HCT116 (cell line): ENCODE results near the gene MOB2. TPM values are rescaled to one million over a fixed set of nuclear protein-coding genes. Genes with fewer than 3 reads are reported as not detected.

Source experiments
- ATAC-seq: fragments of 200-7000 bp; cut with Tn5 transposase; 2 replicates; pipeline ENCODE4 v1.9.1; 2020; ENCODE audit warnings: mild to moderate bottlenecking, moderate library complexity
- BruUV-seq: library from RNA; stranded (reverse); fragments of 400-500 nt; replicated peaks from 2 replicates; lab custom pipeline; 2021; lab: Mats Ljungman, UMichigan
- CTCF ChIA-PET: fragments of 300-600 bp; sonication (Branson Sonifier 250); formaldehyde crosslinking; loops from one replicate; lab custom pipeline; 2021; ENCODE audit warnings: antibody characterized with exemption; lab: Charles Lee
- POLR2A ChIA-PET: fragments of 300-600, 350-600 bp; sonication (Branson Sonifier 250); formaldehyde crosslinking; loops from one replicate; lab custom pipeline; 2021; ENCODE audit warnings: antibody characterized with exemption; lab: Charles Lee
- RAD21 ChIA-PET, 2 experiments: fragments of 300-600 bp; sonication (Branson Sonifier 250); formaldehyde crosslinking; loops; one replicate each; lab custom pipeline; 2023; ENCODE audit warnings: low total read pairs in 2 of 2; ENCODE audit not compliant: uncharacterized antibody in 2 of 2, unreplicated experiment in 2 of 2, low non-redundant PET in 1 of 2; lab: Charles Lee
- DNase-seq: peaks from one replicate; pipeline ENCODE4 v3.0.0-alpha.2; 2010; ENCODE audit warnings: low read depth, low spot score
- H2AFZ ChIP-seq: fragments of 200-600 bp; shearing (Covaris generic), sonication (generic); 2 replicates; pipeline ENCODE4 v1.6.1; 2017; ENCODE audit warnings: low read depth, mixed run types, mixed read lengths, antibody characterized with exemption, low read length; ENCODE audit not compliant: poor library complexity, severe bottlenecking
- H3K27ac ChIP-seq: 2 replicates; pipeline ENCODE4 v1.5.1; 2012; ENCODE audit warnings: low read depth, low read length
- H3K27me3 ChIP-seq: fragments of 200-600 bp; sonication (generic); 2 replicates; pipeline ENCODE4 v1.6.1; 2016; ENCODE audit warnings: mixed run types, low read length, mixed read lengths; ENCODE audit not compliant: insufficient read depth
- H3K36me3 ChIP-seq, 2 experiments: fragments of 200-500 bp in 1 of 2; fragments of 200-600 bp in 1 of 2; sonication (Bioruptor generic) in 1 of 2; sonication (generic) in 1 of 2; 2 replicates each; pipeline versions ENCODE4 v1.5.1 to v1.6.1; 2014 to 2016; ENCODE audit warnings: low read length in 2 of 2, inconsistent platforms in 1 of 2, mixed read lengths in 1 of 2, mixed run types in 1 of 2; ENCODE audit not compliant: insufficient read depth in 2 of 2, control insufficient read depth in 1 of 2
- H3K4me1 ChIP-seq, 2 experiments: fragments of 200-600 bp in 1 of 2; sonication (generic) in 1 of 2; 2 replicates each; pipeline versions ENCODE4 v1.5.1 to v1.6.1; 2012 to 2017; ENCODE audit warnings: low read length in 2 of 2, inconsistent platforms in 1 of 2, mild to moderate bottlenecking in 1 of 2, mixed read lengths in 1 of 2, mixed run types in 1 of 2, moderate library complexity in 1 of 2; ENCODE audit not compliant: insufficient read depth in 2 of 2, control insufficient read depth in 1 of 2
- H3K4me2 ChIP-seq: fragments of 200-600 bp; sonication (generic); 2 replicates; pipeline ENCODE4 v1.6.1; 2017; ENCODE audit warnings: mixed run types, low read length, mixed read lengths
- H3K4me3 ChIP-seq, 2 experiments: fragments of 200-600 bp in 1 of 2; sonication (generic) in 1 of 2; replicated peaks in 1 of 2; 2 replicates each; pipeline ENCODE4 v1.5.1; 2011 to 2016; ENCODE audit warnings: low read length in 2 of 2, control low read depth in 1 of 2, low read depth in 1 of 2, mild to moderate bottlenecking in 1 of 2, mixed read lengths in 1 of 2, mixed run types in 1 of 2
- H3K79me2 ChIP-seq: fragments of 200-600 bp; sonication (generic); 2 replicates; pipeline ENCODE4 v1.6.1; 2017; ENCODE audit warnings: mild to moderate bottlenecking, mixed run types, low read length, moderate library complexity, mixed read lengths; ENCODE audit not compliant: insufficient read depth
- H3K9ac ChIP-seq: fragments of 200-600 bp; sonication (generic); 2 replicates; pipeline ENCODE4 v1.6.1; 2016; ENCODE audit warnings: low read length, mixed read lengths
- H3K9me2 ChIP-seq: fragments of 200-600 bp; sonication (generic), shearing (Covaris generic); 2 replicates; pipeline ENCODE4 v1.6.1; 2017; ENCODE audit warnings: mixed run types, mild to moderate bottlenecking, moderate library complexity; ENCODE audit not compliant: insufficient read depth
- H3K9me3 ChIP-seq, 2 experiments: fragments of 200-500 bp in 1 of 2; fragments of 200-600 bp in 1 of 2; sonication (Bioruptor generic) in 1 of 2; sonication (generic) in 1 of 2; 2 replicates each; pipeline ENCODE4 v1.6.1; 2014 to 2017; ENCODE audit warnings: low read length in 2 of 2, mixed read lengths in 2 of 2, inconsistent platforms in 1 of 2, low read depth in 1 of 2, mild to moderate bottlenecking in 1 of 2, mixed run types in 1 of 2, moderate library complexity in 1 of 2; ENCODE audit not compliant: control insufficient read depth in 1 of 2, insufficient read depth in 1 of 2
- H4K20me1 ChIP-seq: fragments of 200-600 bp; sonication (generic), shearing (Covaris generic); 2 replicates; pipeline ENCODE4 v1.6.1; 2017; ENCODE audit warnings: mixed run types, mild to moderate bottlenecking, moderate library complexity; ENCODE audit not compliant: insufficient read depth
- ATF3 ChIP-seq: IDR thresholded peaks from 2 replicates; pipeline ENCODE4 v1.6.1; 2012
- EGR1 ChIP-seq: IDR thresholded peaks from 2 replicates; pipeline ENCODE4 v1.6.1; 2012; ENCODE audit warnings: low read depth
- ELF1 ChIP-seq: IDR thresholded peaks from 2 replicates; pipeline ENCODE4 v1.6.1; 2012; ENCODE audit warnings: low read depth, borderline replicate concordance
- EZH2 ChIP-seq: fragments of 200-600 bp; sonication (generic); IDR thresholded peaks from 2 replicates; pipeline ENCODE4 v1.6.1; 2017; ENCODE audit warnings: antibody characterized with exemption, mixed run types
- EZH2phosphoT487 ChIP-seq: fragments of 200-600 bp; IDR thresholded peaks from 2 replicates; pipeline ENCODE4 v1.6.1; 2018; ENCODE audit warnings: antibody characterized with exemption, borderline replicate concordance
- FOSL1 ChIP-seq: IDR thresholded peaks from 2 replicates; pipeline ENCODE4 v1.6.1; 2012; ENCODE audit warnings: low read depth
- MAX ChIP-seq: IDR thresholded peaks from 2 replicates; pipeline ENCODE4 v1.6.1; 2012
- POLR2A ChIP-seq: IDR thresholded peaks from 2 replicates; pipeline ENCODE4 v1.7.0; 2011; ENCODE audit warnings: borderline replicate concordance; ENCODE audit not compliant: insufficient read depth, insufficient read length; ENCODE audit errors: extremely low read depth
- RAD21 ChIP-seq: IDR thresholded peaks from 2 replicates; pipeline ENCODE4 v1.6.1; 2012; ENCODE audit warnings: low read depth, mild to moderate bottlenecking
- REST ChIP-seq: IDR thresholded peaks from 2 replicates; pipeline ENCODE4 v1.6.1; 2012; ENCODE audit warnings: low read depth
- SP1 ChIP-seq: IDR thresholded peaks from 2 replicates; pipeline ENCODE4 v1.6.1; 2012; ENCODE audit warnings: low read depth
- TCF7L2 ChIP-seq: IDR thresholded peaks from 2 replicates; pipeline ENCODE4 v1.7.0; 2011; ENCODE audit warnings: borderline replicate concordance, inconsistent platforms; ENCODE audit not compliant: insufficient read depth, insufficient read length; ENCODE audit errors: extremely low read depth
- YY1 ChIP-seq: IDR thresholded peaks from 2 replicates; pipeline ENCODE4 v1.6.1; 2011; ENCODE audit warnings: low read length, low read depth, moderate library complexity, mild to moderate bottlenecking; ENCODE audit not compliant: insufficient replicate concordance; ENCODE audit errors: extremely low read depth
- ZBTB33 ChIP-seq: IDR thresholded peaks from 2 replicates; pipeline ENCODE4 v1.6.1; 2011; ENCODE audit warnings: mild to moderate bottlenecking, low read length, moderate library complexity; ENCODE audit not compliant: insufficient replicate concordance; ENCODE audit errors: extremely low read depth
- ZNF274 ChIP-seq: fragments of 200-500 bp; sonication (Bioruptor generic); IDR thresholded peaks from 2 replicates; pipeline ENCODE4 v1.6.1; 2014; ENCODE audit warnings: mild to moderate bottlenecking, low read depth, low read length, inconsistent platforms
- intact Hi-C: fragments of 100-400 bp; cut with micrococcal nuclease; formaldehyde crosslinking; loops from 2 replicates; pipeline ENCODE4 v1.10.0; 2022
- total RNA-seq: library from RNA; stranded (reverse); gene quantifications from one replicate; pipeline ENCODE4 v1.2.1, GENCODE V29; 2021; ENCODE audit not compliant: unreplicated experiment

Gene MOB2
- total RNA-seq, 1 experiment from 2014 or later = 25.7 TPM

GRCh38 chr11:1444823-1445422 is 41.7 kb downstream of the MOB2 start:
- Histone ChIP-seq H4K20me1 (no peaks in the 10 kb centered on the region), H3K4me1 (no peaks in the 10 kb centered on the region), H3K27ac (no peak overlapping the region), H2AFZ (no peak overlapping the region), H3K9me3 (no peaks in the 10 kb centered on the region), H3K79me2 (no peaks in the 10 kb centered on the region), H3K4me2 (no peak overlapping the region), H3K4me3 (no peak overlapping the region), H3K9ac (no peak overlapping the region), H3K9me2 (no peaks in the 10 kb centered on the region), H3K27me3 (no peaks in the 10 kb centered on the region), H3K36me3 (no peaks in the 10 kb centered on the region)
- ChIA-PET CTCF (no interaction called here), POLR2A (no interaction called here), RAD21 (no interaction called here)
- no peak for DNase-seq
- ATAC-seq = no peak
- BruUV-seq = no TSS peak
- intact Hi-C loops = no loop called here
- TF ChIP-seq EZH2phosphoT487 = no peak
- TF ChIP-seq TCF7L2 = no peak
- TF ChIP-seq ELF1 = no peak

- no peaks in the 10 kb centered on the region for H3K27me3 ChIP-seq
- RAD21 ChIA-PET = no interaction called here
- no peak overlapping the region for H3K4me3 ChIP-seq
- POLR2A ChIA-PET = no interaction called here
- H3K27ac ChIP-seq = no peak overlapping the region
- DNase-seq = no peak
- no peak overlapping the region for H3K9ac ChIP-seq
- no TSS peak for BruUV-seq
- H3K36me3 ChIP-seq = no peaks in the 10 kb centered on the region
- no peaks in the 10 kb centered on the region for H3K9me3 ChIP-seq
- CTCF ChIA-PET = no interaction called here
- no peak for ATAC-seq
- intact Hi-C loops = no loop called here
- H3K79me2 ChIP-seq = no peaks in the 10 kb centered on the region
- H2AFZ ChIP-seq = no peak overlapping the region
- H3K4me1 ChIP-seq = no peaks in the 10 kb centered on the region
- H3K9me2 ChIP-seq = no peaks in the 10 kb centered on the region
- H3K4me2 ChIP-seq = no peak overlapping the region
- no peaks in the 10 kb centered on the region for H4K20me1 ChIP-seq
- TF ChIP-seq REST = no peak
- TF ChIP-seq TCF7L2 = no peak
- no peak for TF ChIP-seq FOSL1
- no peak for TF ChIP-seq ZNF274
- TF ChIP-seq ZBTB33 = no peak
- TF ChIP-seq MAX = no peak
- no peak for TF ChIP-seq RAD21
- no peak for TF ChIP-seq EGR1
- no peak for TF ChIP-seq EZH2phosphoT487
- TF ChIP-seq YY1 = no peak
- no peak for TF ChIP-seq EZH2
- TF ChIP-seq ATF3 = no peak
- no peak for TF ChIP-seq SP1
- no peak for TF ChIP-seq POLR2A
Measured at GRCh38 chr11:1444321-1444720, 42.3 kb downstream of the MOB2 start.
